GM18499 (cell line): ENCODE results near the gene ARL17B.
A peak's percentile ranks its signal among the peaks of the same experiment; 100 is the strongest.
"Not testable (repeated sequence)": the region's sequence is repeated elsewhere in the genome, so short reads cannot be mapped to it uniquely, and the experiment has no call there.

Source experiments
- ATAC-seq: cut with Tn5 transposase; IDR thresholded peaks from one replicate; pipeline ENCODE4 v1.9.1; 2021; ENCODE audit warnings: moderate number of reproducible peaks; ENCODE audit not compliant: insufficient read depth, unreplicated experiment

ARL17B gene

GRCh38 chr17:46361755-46362154 lies at the start of gene ARL17B:
TSS of gene ARL17B (minus strand) at chr17:46361766. CDS start at chr17:46358397, 3,369 bp downstream.
- peak; percentile 71 for ATAC-seq

DNA sequence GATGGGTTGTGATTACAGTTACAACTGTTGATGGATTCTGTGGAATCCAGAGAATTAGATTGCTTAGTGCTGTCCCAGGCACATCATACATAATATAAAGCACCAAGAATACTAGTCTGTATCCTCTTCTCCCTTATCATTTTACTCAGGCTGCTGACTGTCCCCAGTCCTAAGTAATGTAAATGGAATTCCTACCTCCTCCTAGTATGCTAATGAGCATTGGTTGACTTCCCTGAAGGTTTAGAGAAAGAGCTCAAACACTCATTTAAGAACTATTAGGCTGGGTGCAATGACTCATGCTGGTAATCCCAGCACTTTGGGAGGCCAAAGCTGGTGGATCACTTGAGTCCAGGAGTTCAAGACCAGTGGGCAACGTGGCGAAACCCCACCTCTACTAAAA lies 48.3 kb upstream of the ARL17B start:
- ATAC-seq: not testable (repeated sequence)

DNA sequence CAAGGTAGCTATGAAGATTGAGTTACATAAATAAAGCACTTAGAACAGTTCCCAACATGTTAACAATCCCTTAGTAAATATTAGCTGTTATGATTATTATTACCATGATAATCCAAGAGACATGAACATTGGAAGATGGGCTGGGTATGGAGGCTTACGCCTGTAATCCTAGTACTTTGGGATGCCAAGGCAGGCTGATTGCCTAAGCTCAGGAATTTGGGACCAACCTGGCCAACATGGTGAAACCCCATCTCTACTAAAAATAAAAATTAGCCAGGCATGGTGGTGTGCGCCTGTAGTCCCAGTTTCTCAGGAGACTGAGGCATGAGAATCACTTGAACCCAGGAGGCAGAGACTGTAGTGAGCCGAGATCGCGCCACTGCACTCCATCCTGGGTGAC lies 45.6 kb upstream of the ARL17B start:
- not testable (repeated sequence) for ATAC-seq

- not testable (repeated sequence) for ATAC-seq
Observed at GRCh38 chr17:46401033-46401787, 39.6 kb upstream of the ARL17B start.

GRCh38 chr17:46400543-46400942 lies 39.0 kb upstream of the ARL17B start:
- not testable (repeated sequence) for ATAC-seq

- ATAC-seq: not testable (repeated sequence)
Observed at GRCh38 chr17:46399993-46400392, 38.4 kb upstream of the ARL17B start.

GRCh38 chr17:46396292-46396691 lies 34.7 kb upstream of the ARL17B start:
- ATAC-seq: not testable (repeated sequence)

GRCh38 chr17:46393702-46394101 lies 32.1 kb upstream of the ARL17B start:
- ATAC-seq: not testable (repeated sequence)

DNA sequence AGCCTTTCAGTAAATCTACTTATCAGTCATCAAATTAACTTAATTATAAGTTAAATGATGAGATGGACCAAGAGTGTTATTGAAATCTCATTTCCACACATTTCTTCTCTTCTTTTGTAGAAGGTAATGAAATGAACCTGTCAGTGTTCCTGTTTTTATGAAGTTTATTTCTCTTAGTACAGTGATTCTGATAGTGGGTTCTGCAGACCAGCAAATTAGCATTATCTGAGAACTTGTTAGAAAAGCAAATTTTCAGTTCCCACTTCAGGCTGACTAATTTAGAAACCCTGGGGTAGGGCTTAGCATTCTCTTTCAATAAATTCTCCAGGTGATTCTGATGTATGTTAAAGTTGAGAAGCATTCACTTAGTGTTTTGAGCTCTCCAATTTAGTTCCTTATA lies 23.9 kb upstream of the ARL17B start:
- ATAC-seq: not testable (repeated sequence)

DNA sequence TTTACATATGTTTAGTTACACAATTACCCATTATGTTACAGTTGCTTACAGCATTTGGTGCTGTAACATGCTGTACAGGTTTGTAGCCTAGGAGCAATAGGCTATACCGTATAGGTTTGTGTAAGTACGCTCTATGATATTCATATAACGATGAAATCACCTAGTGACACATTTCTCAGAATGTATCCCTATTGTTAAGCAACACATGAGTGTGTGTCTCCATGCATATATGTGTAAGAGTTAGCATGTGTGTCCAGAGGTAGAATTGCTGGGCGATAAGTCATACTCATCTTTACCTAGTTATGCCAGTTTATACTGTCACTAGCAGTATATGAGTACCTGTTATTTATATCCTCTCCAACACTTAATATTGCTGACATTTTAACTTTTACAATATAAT lies 21.6 kb upstream of the ARL17B start:
- ATAC-seq: not testable (repeated sequence)

- ATAC-seq: peak; percentile 48
Observed at GRCh38 chr17:46373418-46373817, 11.9 kb upstream of the ARL17B start.

- ATAC-seq: not testable (repeated sequence)
Observed at GRCh38 chr17:46372236-46373229, 11.0 kb upstream of the ARL17B start.

DNA sequence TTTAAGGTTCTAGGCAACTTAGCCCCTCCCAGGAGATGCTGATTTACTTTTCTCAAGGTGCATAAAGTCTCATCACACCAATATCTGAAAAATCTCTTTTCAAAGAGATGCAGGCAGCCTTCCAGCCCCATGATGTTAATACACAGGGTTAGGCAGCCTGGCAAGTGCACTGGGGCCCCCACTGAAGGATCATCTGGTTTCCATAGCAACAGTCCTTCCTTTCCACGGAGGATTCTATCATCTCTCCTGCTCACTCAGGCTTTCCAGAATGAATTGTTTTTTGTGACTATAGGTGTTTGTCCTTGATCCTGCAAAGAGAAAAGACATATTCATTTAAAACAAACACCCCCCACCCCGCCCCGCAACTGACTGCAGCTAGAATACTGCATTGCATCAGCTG lies 6.0 kb upstream of the ARL17B start:
- not testable (repeated sequence) for ATAC-seq

- not testable (repeated sequence) for ATAC-seq
Observed at GRCh38 chr17:46361145-46361735, 326 bp downstream of the ARL17B start.

DNA sequence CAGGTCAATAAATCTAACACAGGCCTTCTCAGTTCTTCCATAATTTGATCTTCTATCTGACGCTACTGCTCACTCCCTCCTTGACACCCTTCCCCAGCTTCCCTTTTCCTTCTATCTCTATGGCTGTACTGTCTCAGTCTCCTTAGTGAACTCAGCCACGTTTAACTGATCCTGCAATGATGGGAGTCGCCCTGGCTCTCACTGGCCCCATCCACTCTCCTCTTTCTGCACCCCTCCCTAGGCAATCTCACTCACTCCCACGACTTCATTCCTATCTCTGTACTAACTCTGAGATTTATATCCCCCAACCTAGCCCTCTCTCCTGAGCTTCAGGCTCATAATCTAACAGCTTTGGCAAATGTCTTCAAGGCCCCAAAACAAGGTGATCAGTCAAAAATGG lies 7.7 kb downstream of the ARL17B start:
- not testable (repeated sequence) for ATAC-seq

- not testable (repeated sequence) for ATAC-seq
Observed at GRCh38 chr17:46349060-46349459, 12.5 kb downstream of the ARL17B start.

DNA sequence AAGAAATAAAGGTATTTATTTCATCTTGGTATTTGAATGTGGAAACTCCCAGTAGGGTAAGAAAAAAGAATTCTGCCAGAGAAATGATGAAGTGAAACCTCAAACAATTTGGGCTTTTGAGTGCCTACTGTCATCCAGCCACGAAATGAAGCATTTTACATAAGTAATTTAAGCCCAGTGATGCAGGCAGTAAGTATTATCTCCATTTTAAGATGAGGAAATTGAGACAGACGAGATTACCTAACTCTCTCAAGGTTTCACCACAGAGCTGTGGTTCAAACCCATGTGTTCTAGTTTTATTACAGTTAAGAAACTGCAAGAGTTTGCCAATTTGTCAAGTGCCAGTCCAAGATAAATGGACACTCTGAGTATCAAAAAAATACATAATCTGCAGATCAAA lies 13.2 kb downstream of the ARL17B start:
- not testable (repeated sequence) for ATAC-seq

GRCh38 chr17:46342131-46342530 lies 19.4 kb downstream of the ARL17B start:
- ATAC-seq: not testable (repeated sequence)

DNA sequence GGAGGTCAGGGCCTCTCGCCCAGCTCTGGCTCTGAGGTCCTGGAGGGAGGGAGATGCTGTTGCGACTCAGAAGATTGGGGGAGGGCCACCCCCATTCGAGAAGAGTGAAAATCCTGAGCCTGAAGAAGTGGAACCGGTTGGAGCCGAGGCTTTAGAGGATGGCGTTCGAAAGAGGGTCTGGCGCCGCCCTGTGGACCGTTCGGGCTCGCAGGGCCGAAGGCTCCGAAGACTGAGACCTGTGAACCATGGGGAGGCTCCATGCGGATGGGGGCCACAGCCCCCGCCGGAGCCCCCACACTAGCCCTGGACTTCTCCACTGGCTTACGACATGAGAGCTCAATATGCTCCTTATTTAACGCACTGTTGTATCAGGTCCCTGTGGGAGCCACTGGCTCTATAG lies 20.3 kb downstream of the ARL17B start:
- ATAC-seq: not testable (repeated sequence)

GRCh38 chr17:46294831-46295230 lies 66.7 kb downstream of the ARL17B start, which contains the start of gene LRRC37A:
TSS of gene LRRC37A (plus strand) at chr17:46295131. CDS start at chr17:46295134, 3 bp downstream.
- not testable (repeated sequence) for ATAC-seq
